Upper lobe of left lung (tissue), 4 donors: ENCODE results near the gene GLIS1.

Experiments used
- EP300 ChIP-seq, 4 donors: sonication (generic); formaldehyde crosslinking; IDR thresholded peaks; one replicate each; pipeline ENCODE4 v1.5.1; 2017; ENCODE audit warnings: antibody characterized with exemption in 4 of 4, control low read depth in 2 of 4
- POLR2A ChIP-seq, 4 donors: fragments of 450-650 bp; IDR thresholded peaks; one replicate each; pipeline ENCODE4 v1.5.1; 2016 to 2017; ENCODE audit warnings: antibody characterized with exemption in 4 of 4, mild to moderate bottlenecking in 2 of 4
- POLR2AphosphoS5 ChIP-seq, 2 donors: sonication (generic); formaldehyde crosslinking; IDR thresholded peaks; one replicate each; pipeline ENCODE4 v1.5.1; 2017; ENCODE audit warnings: antibody characterized with exemption in 2 of 2
- TF ChIP-seq, protein P1 (sequence below), 6 experiments: fragments of 450-650 bp in 4 of 6; fragments of 200-600 bp in 2 of 6; sonication (generic) in 2 of 6; IDR thresholded peaks; one replicate each; pipeline ENCODE4 v1.5.1; 2016 to 2019; ENCODE audit warnings: antibody characterized with exemption in 6 of 6

DNA sequence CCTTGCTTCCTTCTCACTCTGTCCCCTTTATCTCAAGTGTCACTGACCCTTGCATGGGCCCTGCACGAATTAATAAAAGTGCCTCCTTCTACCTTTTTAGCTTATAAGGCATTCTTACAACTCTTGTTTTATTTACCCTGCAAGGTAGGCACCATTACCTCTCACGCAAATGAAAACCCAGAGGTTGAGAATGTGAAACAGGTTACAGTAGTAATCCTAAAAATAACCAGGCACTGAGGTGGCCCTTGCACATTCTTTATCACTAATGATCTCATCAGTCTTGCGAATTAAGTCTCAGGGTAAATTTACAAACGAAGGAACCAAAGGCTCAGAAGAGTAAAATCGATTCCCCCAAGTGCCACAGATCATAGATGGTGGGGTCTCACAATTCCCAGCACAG, 3.7 kb downstream of the GLIS1 start:
- TF ChIP-seq, protein P1, sequence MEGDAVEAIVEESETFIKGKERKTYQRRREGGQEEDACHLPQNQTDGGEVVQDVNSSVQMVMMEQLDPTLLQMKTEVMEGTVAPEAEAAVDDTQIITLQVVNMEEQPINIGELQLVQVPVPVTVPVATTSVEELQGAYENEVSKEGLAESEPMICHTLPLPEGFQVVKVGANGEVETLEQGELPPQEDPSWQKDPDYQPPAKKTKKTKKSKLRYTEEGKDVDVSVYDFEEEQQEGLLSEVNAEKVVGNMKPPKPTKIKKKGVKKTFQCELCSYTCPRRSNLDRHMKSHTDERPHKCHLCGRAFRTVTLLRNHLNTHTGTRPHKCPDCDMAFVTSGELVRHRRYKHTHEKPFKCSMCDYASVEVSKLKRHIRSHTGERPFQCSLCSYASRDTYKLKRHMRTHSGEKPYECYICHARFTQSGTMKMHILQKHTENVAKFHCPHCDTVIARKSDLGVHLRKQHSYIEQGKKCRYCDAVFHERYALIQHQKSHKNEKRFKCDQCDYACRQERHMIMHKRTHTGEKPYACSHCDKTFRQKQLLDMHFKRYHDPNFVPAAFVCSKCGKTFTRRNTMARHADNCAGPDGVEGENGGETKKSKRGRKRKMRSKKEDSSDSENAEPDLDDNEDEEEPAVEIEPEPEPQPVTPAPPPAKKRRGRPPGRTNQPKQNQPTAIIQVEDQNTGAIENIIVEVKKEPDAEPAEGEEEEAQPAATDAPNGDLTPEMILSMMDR (IDR thresholded peaks at IDR 0.05): no peak
- TF ChIP-seq POLR2A (IDR thresholded peaks at IDR 0.05): no peak
- TF ChIP-seq POLR2AphosphoS5 (IDR thresholded peaks at IDR 0.05): no peak
- no peak for TF ChIP-seq EP300 (IDR thresholded peaks at IDR 0.05)
